GM21390 (cell line): Measurements from ENCODE around the gene LMO2.
"Not testable (repeated sequence)": the region's sequence is repeated elsewhere in the genome, so short reads cannot be mapped to it uniquely, and the experiment has no call there.

Experiments
- ATAC-seq: cut with Tn5 transposase; IDR thresholded peaks from one replicate; pipeline ENCODE4 v1.9.1; 2021; ENCODE audit not compliant: unreplicated experiment

The LMO2 gene

GRCh38 chr11:33863418-33864172, 28.3 kb downstream of the LMO2 start:
- no peak for ATAC-seq

DNA sequence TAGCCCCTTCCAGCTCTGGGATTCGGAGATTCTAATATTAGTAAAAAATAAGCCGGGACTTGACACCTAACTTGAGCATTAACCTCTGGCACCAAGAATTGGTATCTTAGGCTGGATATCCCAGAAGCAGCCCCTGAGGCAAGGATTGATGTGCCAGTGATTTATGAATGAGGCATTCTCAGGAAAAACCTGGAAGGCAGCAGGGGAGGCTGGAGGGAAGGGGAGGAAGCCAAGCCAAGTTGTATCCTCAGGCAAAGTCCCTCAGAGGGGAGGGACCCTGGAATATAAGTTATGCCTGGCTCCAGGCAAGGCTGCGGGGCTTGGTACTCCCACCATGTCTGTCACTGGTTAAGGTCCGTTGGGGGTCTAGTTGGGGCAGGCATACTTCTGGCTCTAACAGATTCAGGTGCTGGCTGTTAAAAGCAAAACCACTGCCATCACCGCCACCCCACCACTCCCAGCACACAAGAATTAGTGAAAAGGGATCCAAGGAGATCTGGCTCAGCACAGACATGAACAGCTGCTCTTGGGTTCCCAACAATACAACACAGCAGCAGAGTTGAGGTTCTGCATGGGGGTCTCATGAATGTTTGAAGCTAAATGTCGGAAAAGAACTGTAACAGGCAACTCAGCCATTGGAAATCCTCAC, 29.8 kb downstream of the LMO2 start:
- ATAC-seq: no peak

GRCh38 chr11:33861386-33861785, 30.5 kb downstream of the LMO2 start:
- no peak for ATAC-seq

- ATAC-seq: no peak
These were observed 30.9 kb downstream of the LMO2 start for GRCh38 chr11:33860926-33861325.

DNA sequence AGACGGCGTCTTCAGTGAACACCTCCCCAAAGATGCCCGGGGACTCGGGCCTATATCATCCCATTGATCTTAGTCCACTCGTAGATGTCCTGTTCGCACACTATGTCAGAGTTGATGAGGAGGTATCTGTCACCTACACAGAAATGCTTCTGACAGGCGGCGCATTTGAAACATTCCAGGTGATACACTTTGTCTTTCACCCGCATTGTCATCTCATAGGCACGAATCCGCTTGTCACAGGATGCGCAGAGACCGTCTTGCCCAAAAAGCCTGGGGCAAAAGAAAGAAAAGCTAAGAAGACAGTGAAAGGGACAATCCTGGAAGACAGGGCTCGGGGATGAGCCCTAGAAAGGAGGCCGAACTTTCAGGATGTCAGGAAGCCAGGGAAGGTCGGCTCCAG, 32.6 kb downstream of the LMO2 start:
- ATAC-seq: no peak

DNA sequence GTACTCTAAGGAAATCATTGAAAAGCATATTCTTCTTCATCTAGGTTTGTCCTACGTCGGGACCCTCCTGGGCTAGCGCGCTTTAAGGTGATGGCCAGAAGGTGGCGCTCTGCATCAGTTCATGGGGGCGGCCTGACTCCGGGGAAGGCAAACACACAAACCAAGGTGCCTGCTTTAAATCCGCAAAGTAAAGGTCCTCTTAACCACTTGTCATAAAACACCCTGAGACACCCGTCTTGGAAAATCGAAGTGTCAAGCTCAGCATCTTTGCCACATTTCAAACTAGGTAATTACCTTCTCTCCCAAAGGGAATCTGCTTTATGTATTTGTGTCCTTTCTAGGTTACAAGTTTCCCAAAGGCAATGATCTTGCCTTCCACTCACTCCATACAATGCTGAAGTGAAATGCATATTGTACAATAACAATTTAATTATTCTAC, 33.9 kb downstream of the LMO2 start:
- no peak for ATAC-seq

- no peak for ATAC-seq
These were observed 36.4 kb downstream of the LMO2 start for GRCh38 chr11:33855500-33855899.

DNA sequence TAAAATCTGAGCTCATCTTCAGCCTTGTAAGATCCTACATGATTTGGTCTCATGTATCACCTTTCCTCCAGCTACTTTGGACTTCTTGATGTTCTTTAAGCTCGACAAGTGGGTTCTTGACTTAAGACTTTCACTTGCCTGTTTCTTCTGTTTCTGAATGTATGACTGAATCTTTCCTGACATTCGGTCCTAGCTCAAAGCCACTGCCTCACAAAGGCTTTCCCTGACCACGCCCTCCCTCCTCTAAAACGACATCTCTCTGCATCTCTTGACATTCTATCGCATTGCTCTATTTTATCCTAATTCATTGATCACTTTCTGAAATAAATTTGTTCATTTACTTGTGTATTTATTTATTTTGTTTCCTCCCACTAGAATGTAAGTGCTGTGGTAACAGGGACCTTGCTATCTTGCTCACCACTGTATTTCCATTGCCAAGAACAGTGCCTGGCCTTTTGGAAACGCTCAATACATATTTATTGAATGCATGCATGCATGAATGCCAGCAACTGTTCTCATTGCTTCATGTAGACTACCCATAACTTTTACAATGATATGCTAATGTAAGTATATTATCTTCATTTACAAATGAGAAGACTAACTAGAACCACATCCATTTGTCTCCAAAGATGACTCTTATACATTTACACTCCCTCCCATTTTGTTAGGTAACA, 43.0 kb downstream of the LMO2 start:
- no peak for ATAC-seq

- no peak for ATAC-seq
These were observed 44.6 kb downstream of the LMO2 start for GRCh38 chr11:33847251-33847650.

DNA sequence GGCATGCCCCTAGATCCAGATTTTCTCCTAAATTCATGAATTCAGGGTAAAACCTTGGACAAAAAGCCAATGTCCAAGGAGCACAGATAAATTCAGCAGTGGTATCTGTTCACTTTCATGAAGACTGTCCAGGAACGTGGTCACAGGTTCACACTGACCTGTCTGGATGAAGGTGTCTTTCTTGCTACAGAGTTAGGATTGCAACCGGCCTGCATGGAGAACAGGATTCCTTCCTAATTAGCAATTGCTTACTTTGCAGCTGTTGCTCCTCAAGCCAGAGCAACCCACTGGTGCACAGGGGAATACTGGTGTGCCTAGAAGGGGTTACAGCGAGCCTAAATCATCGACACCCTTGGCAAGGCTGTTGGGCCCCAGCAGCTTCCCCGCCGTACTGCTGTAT, 47.6 kb downstream of the LMO2 start:
- no peak for ATAC-seq

- no peak for ATAC-seq
These were observed 48.9 kb downstream of the LMO2 start for GRCh38 chr11:33843018-33843417.

GRCh38 chr11:33842236-33842915, 49.5 kb downstream of the LMO2 start:
- no peak for ATAC-seq

GRCh38 chr11:33838234-33838633, 53.6 kb downstream of the LMO2 start:
- not testable (repeated sequence) for ATAC-seq

GRCh38 chr11:33837334-33837733, 54.5 kb downstream of the LMO2 start:
- not testable (repeated sequence) for ATAC-seq

DNA sequence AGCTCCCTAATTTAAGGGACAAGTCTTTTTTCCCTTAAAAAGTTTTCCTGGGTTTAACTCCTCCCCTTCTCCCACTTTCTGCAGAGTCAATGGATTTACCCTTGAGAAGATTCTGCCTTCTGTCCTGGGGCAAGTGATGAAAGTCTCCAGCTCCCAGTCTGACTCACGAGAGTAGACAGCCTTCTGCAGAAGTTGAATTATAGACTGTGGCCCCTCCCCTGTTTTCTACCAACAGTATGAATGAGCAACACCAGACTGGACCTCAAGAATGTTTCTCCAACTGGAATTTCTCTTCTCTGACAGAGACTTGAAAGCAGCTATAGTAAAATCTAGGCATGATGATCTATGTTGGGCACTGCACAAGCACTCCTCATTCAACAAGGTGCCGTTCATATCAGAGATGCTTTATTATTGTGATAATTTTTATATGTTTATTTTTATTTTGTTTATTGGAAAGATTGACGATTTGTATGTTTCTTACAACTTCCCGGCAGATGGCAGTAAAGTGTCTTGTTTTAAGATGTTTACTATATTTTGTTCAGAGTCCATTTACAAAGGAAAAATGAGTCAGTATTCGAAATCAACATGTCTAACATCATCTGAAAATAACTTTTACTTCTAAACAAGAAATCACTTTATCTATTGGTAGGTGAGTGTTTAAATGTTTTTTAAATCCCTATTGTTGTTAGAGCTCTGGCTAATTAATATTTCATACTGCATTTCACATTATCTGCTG, 56.6 kb downstream of the LMO2 start:
- no peak for ATAC-seq

DNA sequence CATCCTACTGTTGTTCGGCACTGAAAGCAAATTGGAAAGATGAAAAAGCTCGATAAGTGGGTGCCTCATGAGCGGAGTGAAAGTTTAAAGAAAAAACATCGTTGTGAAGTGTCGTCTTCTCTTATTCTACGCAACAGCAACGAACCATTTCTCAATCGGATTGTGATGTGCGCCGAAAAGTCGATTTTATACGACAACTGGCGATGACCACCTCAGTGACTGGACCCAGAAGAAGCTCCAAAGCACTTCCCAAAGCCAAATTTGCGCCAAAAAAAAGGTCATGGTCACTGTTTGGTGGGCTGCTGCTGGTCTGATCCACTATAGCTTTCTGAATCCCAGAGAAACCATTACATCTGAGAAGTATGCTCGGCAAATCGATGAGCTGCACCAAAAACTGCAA, 59.2 kb downstream of the LMO2 start:
- no peak for ATAC-seq

- no peak for ATAC-seq
These were observed 60.8 kb downstream of the LMO2 start for GRCh38 chr11:33830903-33831648.

- peak; percentile 63 for ATAC-seq
These were observed 62.3 kb downstream of the LMO2 start for GRCh38 chr11:33829430-33830141.

DNA sequence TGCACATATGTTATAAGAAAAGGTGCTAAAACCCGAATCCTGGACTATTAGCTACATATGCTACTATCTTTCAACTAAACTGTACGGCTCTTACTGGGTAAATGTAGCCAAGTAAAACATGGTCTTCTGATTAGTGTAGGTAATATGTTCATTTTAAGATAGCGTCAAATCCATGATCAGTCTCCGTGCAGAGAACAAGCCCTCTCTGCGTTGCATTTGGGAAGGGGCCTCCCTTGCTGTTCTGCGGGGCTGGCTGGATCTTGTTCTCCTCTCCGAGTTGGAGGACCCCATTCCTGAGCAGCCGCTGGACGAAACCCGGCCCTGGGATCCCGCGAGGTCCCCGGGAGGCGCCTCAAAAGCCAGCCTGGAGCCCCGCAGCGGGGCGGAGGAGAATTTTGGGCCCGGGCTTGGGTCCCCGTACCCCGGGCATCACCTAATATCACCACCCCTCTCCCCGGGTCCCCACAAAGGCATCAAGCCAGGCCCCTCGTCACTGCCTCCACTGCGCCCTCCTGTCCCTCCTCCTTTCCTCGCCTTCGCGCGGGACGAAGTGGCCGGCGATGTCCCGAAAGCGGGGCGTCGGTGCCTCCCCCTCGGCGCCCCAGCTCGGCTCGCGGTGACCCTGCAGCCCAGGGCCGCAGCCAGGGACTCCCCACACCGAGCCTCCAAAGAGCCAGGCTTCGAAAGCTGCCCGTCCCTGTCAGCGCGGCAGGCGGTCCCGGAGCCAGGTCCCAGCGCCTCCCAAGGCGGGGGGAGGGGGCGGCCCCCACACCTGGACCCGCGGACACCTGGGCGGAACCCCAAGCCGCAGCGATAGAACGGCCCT, 63.1 kb downstream of the LMO2 start:
- no peak for ATAC-seq
